Endothelial cell of umbilical vein (primary cell): ENCODE measurements around the gene BST2. TPM values are rescaled to one million over a fixed set of nuclear protein-coding genes. Genes with fewer than 3 reads are reported as not detected.

Experiments
- BruUV-seq: library from RNA; stranded (reverse); fragments of 400-500 nt; replicated peaks from 2 replicates; lab custom pipeline; 2021; lab: Mats Ljungman, UMichigan
- CTCF ChIA-PET: fragments of 300-600, 350-600 bp; sonication (Branson Sonifier 250); formaldehyde crosslinking; loops from one replicate; lab custom pipeline; 2021; ENCODE audit warnings: antibody characterized with exemption, inconsistent platforms; lab: Charles Lee
- POLR2A ChIA-PET: fragments of 300-600, 350-600 bp; sonication (Branson Sonifier 250); formaldehyde crosslinking; loops from one replicate; lab custom pipeline; 2021; ENCODE audit warnings: antibody characterized with exemption, inconsistent platforms; lab: Charles Lee
- DNase-seq: peaks from one replicate; pipeline ENCODE4 v3.0.0-alpha.2; 2011; ENCODE audit warnings: low read depth, low spot score
- FAIRE-seq: peaks from 2 replicates; lab custom pipeline; 2011; peaks lifted over from hg19 to GRCh38; lab: Jason Lieb, UNC
- H2AFZ ChIP-seq: 2 replicates; pipeline ENCODE4 v1.6.0; 2012; ENCODE audit warnings: low read depth, low read length, control low read depth, inconsistent platforms
- H3K27ac ChIP-seq: 2 replicates; pipeline ENCODE4 v1.5.1; 2011; ENCODE audit warnings: low read depth, mild to moderate bottlenecking, control low read depth, low read length, moderate library complexity; ENCODE audit not compliant: insufficient read depth
- H3K27me3 ChIP-seq, 2 experiments: 2 replicates each; pipeline versions ENCODE4 v1.6.0 to v1.6.1; 2011; ENCODE audit warnings: low read length in 2 of 2, mixed read lengths in 1 of 2; ENCODE audit not compliant: control insufficient read depth in 2 of 2, insufficient read depth in 2 of 2
- H3K36me3 ChIP-seq, 2 experiments: 2 replicates in 1 of 2; 3 replicates in 1 of 2; pipeline ENCODE4 v1.5.1; 2011; ENCODE audit warnings: low read length in 2 of 2, mild to moderate bottlenecking in 1 of 2, moderate library complexity in 1 of 2; ENCODE audit not compliant: control insufficient read depth in 2 of 2, insufficient read depth in 2 of 2; ENCODE audit errors: extremely low read depth in 1 of 2
- H3K4me1 ChIP-seq: 3 replicates; pipeline ENCODE4 v1.5.1; 2011; ENCODE audit warnings: mild to moderate bottlenecking, low read length; ENCODE audit not compliant: control insufficient read depth, insufficient read depth; ENCODE audit errors: extremely low read depth
- H3K4me2 ChIP-seq: 2 replicates; pipeline ENCODE4 v1.6.1; 2011; ENCODE audit warnings: low read length, control low read depth, mixed read lengths; ENCODE audit not compliant: insufficient read depth
- H3K4me3 ChIP-seq, 3 experiments: fragments of 200-600 bp in 1 of 3; sonication (generic), shearing (Covaris generic) in 1 of 3; replicated peaks in 1 of 3; 2 replicates each; pipeline ENCODE4 v1.5.1; 2011 to 2016; ENCODE audit warnings: control low read depth in 3 of 3, low read length in 3 of 3, mild to moderate bottlenecking in 2 of 3, inconsistent platforms in 1 of 3, low read depth in 1 of 3, moderate library complexity in 1 of 3; ENCODE audit not compliant: insufficient read depth in 1 of 3
- H3K79me2 ChIP-seq: 2 replicates; pipeline ENCODE4 v1.6.0; 2012; ENCODE audit warnings: low read length, inconsistent platforms; ENCODE audit not compliant: control insufficient read depth, insufficient read depth
- H3K9ac ChIP-seq: replicated peaks from 2 replicates; pipeline ENCODE3; 2011; ENCODE audit warnings: low read length, control low read depth; ENCODE audit not compliant: insufficient read depth; ENCODE audit errors: extremely low read depth
- H3K9me1 ChIP-seq: replicated peaks from 3 replicates; pipeline ENCODE4 v1.6.0; 2011; ENCODE audit warnings: mild to moderate bottlenecking, low read length; ENCODE audit not compliant: control insufficient read depth, insufficient read depth; ENCODE audit errors: extremely low read depth
- H3K9me3 ChIP-seq: replicated peaks from 2 replicates; pipeline ENCODE4 v1.5.1; 2012; ENCODE audit warnings: low read length, inconsistent platforms; ENCODE audit not compliant: control insufficient read depth, insufficient read depth
- H4K20me1 ChIP-seq: replicated peaks from 2 replicates; pipeline ENCODE3; 2011; ENCODE audit warnings: mild to moderate bottlenecking, low read length; ENCODE audit not compliant: control insufficient read depth, insufficient read depth; ENCODE audit errors: extremely low read depth
- EZH2 ChIP-seq: IDR thresholded peaks from 2 replicates; pipeline ENCODE4 v1.6.1; 2012; ENCODE audit warnings: borderline replicate concordance, low read depth, mild to moderate bottlenecking, moderate library complexity, low read length, inconsistent platforms; ENCODE audit not compliant: severe bottlenecking
- FOS ChIP-seq: IDR thresholded peaks from 2 replicates; pipeline ENCODE4 v1.6.1; 2011; ENCODE audit warnings: mild to moderate bottlenecking, low read length, moderate library complexity, borderline replicate concordance; ENCODE audit not compliant: insufficient read depth
- GATA2 ChIP-seq: IDR thresholded peaks from 2 replicates; pipeline ENCODE4 v1.7.0; 2011; ENCODE audit warnings: low read depth, mild to moderate bottlenecking, moderate library complexity, mixed read lengths, low read length; ENCODE audit not compliant: insufficient read length, insufficient read depth
- JUN ChIP-seq: IDR thresholded peaks from 2 replicates; pipeline ENCODE4 v1.6.1; 2011; ENCODE audit warnings: borderline replicate concordance, low read depth; ENCODE audit not compliant: insufficient read length, insufficient read depth
- MYC ChIP-seq: IDR thresholded peaks from one replicate; pipeline ENCODE4 v1.6.1; 2011; ENCODE audit warnings: mild to moderate bottlenecking, low read depth, low read length
- POLR2A ChIP-seq: IDR thresholded peaks from 2 replicates; pipeline ENCODE4 v1.6.1; 2012; ENCODE audit warnings: low read depth, mild to moderate bottlenecking, control low read depth, low read length
- POLR2AphosphoS5 ChIP-seq: IDR thresholded peaks from 2 replicates; pipeline ENCODE4 v1.6.1; 2012; ENCODE audit warnings: low read depth, mild to moderate bottlenecking, control low read depth, low read length, moderate library complexity; ENCODE audit not compliant: insufficient read depth
- dilution Hi-C: fragments of 300-500 bp; cut with MboI; formaldehyde crosslinking; loops from one replicate; pipeline ENCODE4 v1.15.0; 2019; ENCODE audit warnings: low sequenced_read_pairs; ENCODE audit not compliant: extremely low pct_ligation_motif_present
- intact Hi-C: fragments of 100-400 bp; cut with micrococcal nuclease; formaldehyde crosslinking; loops from one replicate; pipeline ENCODE4 v1.10.0; 2022
- polyA plus RNA-seq, 4 experiments: library from polyadenylated mRNA; depleted of rRNA in 3 of 4; stranded (reverse) in 3 of 4; unstranded in 1 of 4; fragments of >200 nt; gene quantifications; 2 replicates each; pipeline versions ENCODE4 v1.2.1 to v1.2.3, GENCODE V29; 2011 to 2012; ENCODE audit warnings: missing spikeins in 1 of 4
- total RNA-seq: library from RNA; stranded (reverse); gene quantifications from 2 replicates; pipeline ENCODE4 v1.2.3, GENCODE V29; 2021
- TF ChIP-seq, protein P1 (sequence below), 2 donors: IDR thresholded peaks; 1 replicate in 1 of 2; 2 replicates in 1 of 2; pipeline ENCODE4 v1.5.1; 2011; ENCODE audit warnings: low read length in 2 of 2, mild to moderate bottlenecking in 2 of 2, moderate library complexity in 2 of 2, control low read depth in 1 of 2, inconsistent platforms in 1 of 2, low read depth in 1 of 2; ENCODE audit not compliant: insufficient read depth in 1 of 2; ENCODE audit errors: extremely low read depth in 1 of 2
- TF ChIP-seq, protein P2 (sequence below): IDR thresholded peaks from 2 replicates; pipeline ENCODE4 v1.6.1; 2011; ENCODE audit not compliant: insufficient read depth, insufficient read length

Gene BST2
- total and polyA plus RNA-seq, 2 donors (not counting 3 experiments of a cell fraction or from before 2014, with no cell fraction given), result 21.2 to 146 TPM

DNA sequence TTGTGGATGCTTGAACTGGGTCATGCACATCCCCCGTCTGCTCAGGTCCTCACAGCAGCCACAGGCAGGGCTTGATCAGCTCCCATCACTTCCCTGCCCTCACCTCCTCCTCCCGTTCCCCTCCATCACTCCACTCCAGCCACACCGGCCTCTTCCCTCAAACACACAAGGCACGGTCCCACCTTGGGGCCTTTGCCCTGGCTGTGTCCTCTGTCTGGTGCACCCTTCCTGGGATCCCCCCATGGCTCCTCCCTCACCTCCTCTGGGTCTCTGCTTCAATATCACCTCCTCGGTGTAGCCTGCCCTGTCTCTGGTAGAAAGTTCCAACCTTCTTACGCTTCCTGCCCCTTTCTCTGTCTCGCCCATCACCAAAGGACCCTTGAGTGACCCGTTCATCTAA lies 52.0 kb downstream of the BST2 start:
- no peaks in the 10 kb centered on the region for H3K79me2 ChIP-seq
- POLR2A ChIA-PET, result no interaction called here
- no peak overlapping the region for H3K4me3 ChIP-seq
- no peak for TF ChIP-seq MYC
- TF ChIP-seq, protein P1, sequence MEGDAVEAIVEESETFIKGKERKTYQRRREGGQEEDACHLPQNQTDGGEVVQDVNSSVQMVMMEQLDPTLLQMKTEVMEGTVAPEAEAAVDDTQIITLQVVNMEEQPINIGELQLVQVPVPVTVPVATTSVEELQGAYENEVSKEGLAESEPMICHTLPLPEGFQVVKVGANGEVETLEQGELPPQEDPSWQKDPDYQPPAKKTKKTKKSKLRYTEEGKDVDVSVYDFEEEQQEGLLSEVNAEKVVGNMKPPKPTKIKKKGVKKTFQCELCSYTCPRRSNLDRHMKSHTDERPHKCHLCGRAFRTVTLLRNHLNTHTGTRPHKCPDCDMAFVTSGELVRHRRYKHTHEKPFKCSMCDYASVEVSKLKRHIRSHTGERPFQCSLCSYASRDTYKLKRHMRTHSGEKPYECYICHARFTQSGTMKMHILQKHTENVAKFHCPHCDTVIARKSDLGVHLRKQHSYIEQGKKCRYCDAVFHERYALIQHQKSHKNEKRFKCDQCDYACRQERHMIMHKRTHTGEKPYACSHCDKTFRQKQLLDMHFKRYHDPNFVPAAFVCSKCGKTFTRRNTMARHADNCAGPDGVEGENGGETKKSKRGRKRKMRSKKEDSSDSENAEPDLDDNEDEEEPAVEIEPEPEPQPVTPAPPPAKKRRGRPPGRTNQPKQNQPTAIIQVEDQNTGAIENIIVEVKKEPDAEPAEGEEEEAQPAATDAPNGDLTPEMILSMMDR (IDR thresholded peaks at IDR 0.05; ENCODE audit: extremely low read depth in 1 of 2, insufficient read depth in 1 of 2, low read depth in 1 of 2, low read length in 2 of 2), result no peak
- TF ChIP-seq EZH2, result no peak
- no peak for TF ChIP-seq POLR2A
- no peak for TF ChIP-seq FOS
- TF ChIP-seq POLR2AphosphoS5, result no peak
- TF ChIP-seq, protein P2, sequence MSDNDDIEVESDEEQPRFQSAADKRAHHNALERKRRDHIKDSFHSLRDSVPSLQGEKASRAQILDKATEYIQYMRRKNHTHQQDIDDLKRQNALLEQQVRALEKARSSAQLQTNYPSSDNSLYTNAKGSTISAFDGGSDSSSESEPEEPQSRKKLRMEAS, result no peak
- TF ChIP-seq GATA2, result no peak
- TF ChIP-seq JUN, result no peak
- no peak overlapping the region for H3K9ac ChIP-seq
- dilution Hi-C loops, result no loop called here
- H3K36me3 ChIP-seq, result no peaks in the 10 kb centered on the region
- no peaks in the 10 kb centered on the region for H3K9me3 ChIP-seq
- H2AFZ ChIP-seq, result peak overlapping the region; percentile 66
- H3K4me1 ChIP-seq, result peaks cover 20% of the 10 kb centered on the region
- intact Hi-C loops, result no loop called here
- H3K9me1 ChIP-seq, result no peaks in the 10 kb centered on the region
- FAIRE-seq (no peak), DNase-seq (no peak)
- no peaks in the 10 kb centered on the region for H3K27me3 ChIP-seq
- no TSS peak for BruUV-seq
- H3K27ac ChIP-seq, result no peak overlapping the region
- CTCF ChIA-PET, result interaction anchor here (0.7 to 1.4 kb wide), 4 partner anchors 14 to 38 kb away, joined by 3 to 11 read pairs (median 4); no protein-coding TSS in a partner anchor
- H3K4me2 ChIP-seq, result no peak overlapping the region
- no peaks in the 10 kb centered on the region for H4K20me1 ChIP-seq

Other genes with a start within 250 kb of the BST2 start
- gene USE1, start 190.3 kb downstream of the BST2 start, total RNA-seq, result 21.2 and 21.3 TPM in 2 replicates
- 27.6 and 29.8 TPM in 2 replicates for gene USE1, start 190.3 kb downstream of the BST2 start, polyA plus RNA-seq
- 12.5 and 13.0 TPM in 2 replicates for gene OCEL1, start 179.4 kb downstream of the BST2 start, total RNA-seq
- gene OCEL1, start 179.4 kb downstream of the BST2 start, polyA plus RNA-seq, result 7.4 and 7.7 TPM in 2 replicates
- gene NR2F6, start 159.7 kb downstream of the BST2 start, total RNA-seq, result 36.1 and 39.2 TPM in 2 replicates
- 38.9 and 53.7 TPM in 2 replicates for gene NR2F6, start 159.7 kb downstream of the BST2 start, polyA plus RNA-seq
- 14.8 and 19.4 TPM in 2 replicates for gene USHBP1, start 140.9 kb downstream of the BST2 start, total RNA-seq
- gene USHBP1, start 140.9 kb downstream of the BST2 start, polyA plus RNA-seq, result 16.2 and 20.4 TPM in 2 replicates
- gene BABAM1, start 138.2 kb downstream of the BST2 start, total RNA-seq, result 110 and 118 TPM in 2 replicates
- gene BABAM1, start 138.2 kb downstream of the BST2 start, polyA plus RNA-seq, result 129 and 140 TPM in 2 replicates
- 3.1 and 5.2 TPM in 2 replicates for gene ANKLE1, start 123.7 kb downstream of the BST2 start, total RNA-seq
- gene ANKLE1, start 123.7 kb downstream of the BST2 start, polyA plus RNA-seq, result 1.9 and 2.8 TPM in 2 replicates
- 5.9 and 6.8 TPM in 2 replicates for gene ABHD8, start 102.2 kb downstream of the BST2 start, total RNA-seq
- 8.7 and 12.7 TPM in 2 replicates for gene ABHD8, start 102.2 kb downstream of the BST2 start, polyA plus RNA-seq
- 55.7 and 61.6 TPM in 2 replicates for gene MRPL34, start 99.8 kb downstream of the BST2 start, total RNA-seq
- gene MRPL34, start 99.8 kb downstream of the BST2 start, polyA plus RNA-seq, result 45.5 and 50.1 TPM in 2 replicates
- gene DDA1, start 96.1 kb downstream of the BST2 start, total RNA-seq, result 64.7 and 81.1 TPM in 2 replicates
- gene DDA1, start 96.1 kb downstream of the BST2 start, polyA plus RNA-seq, result 52.9 and 60.5 TPM in 2 replicates
- 6.8 and 7.5 TPM in 2 replicates for gene ANO8, start 70.8 kb downstream of the BST2 start, total RNA-seq
- gene ANO8, start 70.8 kb downstream of the BST2 start, polyA plus RNA-seq, result 3.5 and 3.8 TPM in 2 replicates
- gene GTPBP3, start 68.1 kb downstream of the BST2 start, total RNA-seq, result 28.1 and 34.7 TPM in 2 replicates
- 12.7 and 15.4 TPM in 2 replicates for gene GTPBP3, start 68.1 kb downstream of the BST2 start, polyA plus RNA-seq
- gene PLVAP, start 28.3 kb downstream of the BST2 start, total RNA-seq, result 5.7 and 11.1 TPM in 2 replicates
- gene PLVAP, start 28.3 kb downstream of the BST2 start, polyA plus RNA-seq, result 16.9 and 19.9 TPM in 2 replicates
- not detected in 2 replicates for gene CCDC194, start 11.4 kb downstream of the BST2 start, total RNA-seq
- 0.11 and 0.12 TPM in 2 replicates for gene CCDC194, start 11.4 kb downstream of the BST2 start, polyA plus RNA-seq
- 58.1 and 63.3 TPM in 2 replicates for gene MVB12A, start 14.4 kb upstream of the BST2 start, total RNA-seq
- 88.8 and 109 TPM in 2 replicates for gene MVB12A, start 14.4 kb upstream of the BST2 start, polyA plus RNA-seq
- not detected in 2 replicates for gene TMEM221, start 43.0 kb upstream of the BST2 start, total RNA-seq
- 0.06 and 0.08 TPM in 2 replicates for gene TMEM221, start 43.0 kb upstream of the BST2 start, polyA plus RNA-seq
- gene NXNL1, start 55.3 kb upstream of the BST2 start, total RNA-seq, result not detected in 2 replicates
- not detected in 2 replicates for gene NXNL1, start 55.3 kb upstream of the BST2 start, polyA plus RNA-seq
- gene SLC27A1, start 64.9 kb upstream of the BST2 start, total RNA-seq, result 13.5 and 14.9 TPM in 2 replicates
- gene SLC27A1, start 64.9 kb upstream of the BST2 start, polyA plus RNA-seq, result 10.4 and 11.9 TPM in 2 replicates
- 99.2 and 110 TPM in 2 replicates for gene PGLS, start 106.0 kb upstream of the BST2 start, total RNA-seq
- gene PGLS, start 106.0 kb upstream of the BST2 start, polyA plus RNA-seq, result 139 and 204 TPM in 2 replicates
- gene COLGALT1, start 150.0 kb upstream of the BST2 start, total RNA-seq, result 240 and 263 TPM in 2 replicates
- 355 and 406 TPM in 2 replicates for gene COLGALT1, start 150.0 kb upstream of the BST2 start, polyA plus RNA-seq